H1 (cell line): ENCODE data around the gene ZNF317. TPM values are rescaled to one million over a fixed set of nuclear protein-coding genes. Genes with fewer than 3 reads are reported as not detected.

Source experiments
- BACH1 ChIP-seq: IDR thresholded peaks from 2 replicates; pipeline ENCODE4 v1.6.1; 2012; ENCODE audit warnings: low read length, improper control_type of control experiment
- CHD7 ChIP-seq: fragments of 300-600 bp; sonication (generic); IDR thresholded peaks from 2 replicates; pipeline ENCODE4 v1.7.1; 2012; ENCODE audit warnings: low read length, moderate library complexity, mild to moderate bottlenecking, inconsistent platforms; ENCODE audit not compliant: insufficient replicate concordance
- CTCF ChIP-seq, 3 experiments: IDR thresholded peaks; 1 replicate in 2 of 3; 2 replicates in 1 of 3; pipeline versions ENCODE4 v1.5.1 to v1.6.1; 2011; ENCODE audit warnings: low read length in 3 of 3, mild to moderate bottlenecking in 3 of 3, inconsistent platforms in 2 of 3, low read depth in 1 of 3, moderate library complexity in 1 of 3; ENCODE audit not compliant: insufficient read depth in 1 of 3; ENCODE audit errors: control extremely low read depth in 1 of 3
- RXRA ChIP-seq: IDR thresholded peaks from 2 replicates; pipeline ENCODE4 v1.6.1; 2011; ENCODE audit warnings: low read depth, mild to moderate bottlenecking, low read length, moderate library complexity; ENCODE audit not compliant: insufficient read depth
- SIRT6 ChIP-seq: IDR thresholded peaks from one replicate; pipeline ENCODE4 v1.7.1; 2012; ENCODE audit warnings: low read length, inconsistent platforms
- SRF ChIP-seq: IDR thresholded peaks from 2 replicates; pipeline ENCODE4 v1.6.1; 2011; ENCODE audit warnings: mild to moderate bottlenecking, low read depth, low read length, moderate library complexity
- TEAD4 ChIP-seq: IDR thresholded peaks from 2 replicates; pipeline ENCODE4 v1.6.1; 2012; ENCODE audit warnings: low read depth, low read length, inconsistent platforms, mixed read lengths
- polyA plus RNA-seq, 7 experiments: library from polyadenylated mRNA; depleted of rRNA in 3 of 7; stranded (reverse) in 5 of 7; unstranded in 2 of 7; fragments of >200 nt in 5 of 7; fragments of 200-250 nt in 2 of 7; gene quantifications; 1 replicate in 5 of 7; 2 replicates in 1 of 7; 4 replicates in 1 of 7; pipeline versions ENCODE4 v1.2.1 to v1.2.3, GENCODE V29; 2011 to 2013; ENCODE audit warnings: missing spikeins in 2 of 7, mixed read lengths in 2 of 7
- total RNA-seq: library from RNA; stranded (reverse); fragmentation: NEBNext Ultra II Directional; extraction: Animal tissue kit (Norgen Biotek cat#: 25700); gene quantifications from 2 replicates; pipeline ENCODE4 v1.2.1, GENCODE V29; 2021

Gene ZNF317
- total and polyA plus RNA-seq, 2 of the 8 experiments (the other 6 are each of a cell fraction or from before 2014, with no cell fraction given), result 22.6 to 41.5 TPM

DNA sequence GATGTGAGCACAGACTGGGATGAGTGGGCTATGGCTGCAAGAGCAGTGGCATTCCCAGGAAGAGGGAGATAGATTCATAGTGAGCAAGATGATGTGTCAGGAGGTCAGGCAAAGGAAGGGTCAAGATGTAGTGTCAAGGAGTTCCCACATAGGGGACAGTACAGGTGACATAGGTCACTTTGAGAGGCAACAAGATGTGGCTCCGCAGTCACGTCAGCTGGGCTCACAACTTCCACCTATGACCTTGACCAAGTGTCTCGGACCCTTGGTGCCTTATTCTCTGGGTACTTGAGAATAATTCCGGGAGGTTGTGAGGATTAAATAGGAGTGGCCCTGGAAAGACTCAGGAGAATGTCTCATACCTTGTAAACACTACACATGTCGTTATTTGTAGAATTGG lies 10.5 kb downstream of the ZNF317 start (continued):
- TF ChIP-seq TEAD4, result no peak
- TF ChIP-seq BACH1, result no peak
- no peak for TF ChIP-seq RXRA
- no peak for TF ChIP-seq CHD7
- no peak for TF ChIP-seq CTCF (IDR thresholded peaks at IDR 0.05; ENCODE audit: control extremely low read depth in 1 of 3, insufficient read depth in 1 of 3, low read depth in 1 of 3, low read length in 3 of 3)
- TF ChIP-seq SRF, result no peak
- TF ChIP-seq SIRT6, result no peak
